Measurements from ENCODE around the gene NHLRC4.
"Not testable (repeated sequence)": the region's sequence is repeated elsewhere in the genome, so short reads cannot be mapped to it uniquely, and the experiment has no call there.

Gene NHLRC4

DNA sequence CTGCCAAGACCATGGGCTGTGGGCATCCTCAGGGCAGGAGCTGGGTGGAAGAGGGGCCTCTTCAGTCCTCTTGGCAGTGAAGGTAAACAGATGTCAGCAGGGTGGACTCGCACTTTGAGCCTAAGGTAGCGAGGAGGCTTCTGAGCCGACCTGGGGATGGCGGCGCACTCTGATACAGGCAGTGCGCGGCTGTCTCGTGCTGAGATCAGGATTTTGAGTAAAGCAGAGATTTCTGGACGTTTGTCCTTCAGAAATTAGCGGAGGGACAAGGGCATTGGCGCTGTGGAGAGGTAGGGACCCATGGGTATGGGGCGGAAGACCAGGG, 29.9 kb downstream of the NHLRC4 start:
- no peak for DNase-seq (ENCODE audit: low read depth in 3 of 3)

GRCh38 chr16:597655-598054, 30.9 kb downstream of the NHLRC4 start:
- not testable (repeated sequence) for DNase-seq (ENCODE audit: low read depth in 3 of 3)

GRCh38 chr16:598823-599739, 32.3 kb downstream of the NHLRC4 start:
- DNase-seq (ENCODE audit: low read depth in 3 of 3) = no peak

DNA sequence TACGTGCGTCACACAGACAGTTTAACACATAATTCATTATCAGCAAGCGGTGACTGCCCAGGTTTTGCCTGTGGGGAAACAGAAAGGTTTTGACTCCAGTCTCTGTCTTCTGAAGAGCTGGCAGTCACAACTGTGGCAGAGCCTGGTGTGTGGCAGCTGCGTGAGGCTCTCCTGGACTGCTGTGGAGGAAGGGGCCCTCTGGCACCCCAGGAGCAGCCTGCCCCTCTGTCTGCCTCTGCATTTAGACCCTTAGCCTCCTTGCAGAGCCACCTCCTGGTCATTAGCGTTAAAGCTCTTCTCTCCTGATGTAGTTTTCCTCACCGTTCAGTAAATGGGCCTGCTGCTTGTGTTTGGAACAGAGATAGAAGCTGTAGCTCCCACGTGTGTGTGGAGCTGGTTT, 34.0 kb downstream of the NHLRC4 start:
- no peak for DNase-seq (ENCODE audit: low read depth in 3 of 3)

DNA sequence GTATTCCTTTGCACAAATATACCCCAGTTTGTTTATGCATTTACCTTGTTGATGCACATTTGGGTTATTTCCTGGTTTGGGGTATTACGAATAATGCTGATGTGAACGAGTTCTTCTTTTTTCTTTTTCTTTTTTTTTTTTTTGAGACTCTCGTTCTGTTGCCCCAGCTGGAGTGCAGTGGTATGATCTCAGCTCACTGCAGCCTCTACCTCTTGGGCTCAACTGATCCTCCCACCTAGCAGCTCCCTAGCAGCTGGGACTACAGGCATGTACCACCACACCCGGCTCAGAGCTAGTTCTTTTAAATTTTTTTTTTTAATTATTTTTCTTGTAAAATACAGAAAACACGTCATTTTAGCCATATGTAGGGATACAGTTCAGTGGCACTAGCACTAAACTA, 37.1 kb downstream of the NHLRC4 start:
- DNase-seq (ENCODE audit: low read depth in 3 of 3) = no peak

DNA sequence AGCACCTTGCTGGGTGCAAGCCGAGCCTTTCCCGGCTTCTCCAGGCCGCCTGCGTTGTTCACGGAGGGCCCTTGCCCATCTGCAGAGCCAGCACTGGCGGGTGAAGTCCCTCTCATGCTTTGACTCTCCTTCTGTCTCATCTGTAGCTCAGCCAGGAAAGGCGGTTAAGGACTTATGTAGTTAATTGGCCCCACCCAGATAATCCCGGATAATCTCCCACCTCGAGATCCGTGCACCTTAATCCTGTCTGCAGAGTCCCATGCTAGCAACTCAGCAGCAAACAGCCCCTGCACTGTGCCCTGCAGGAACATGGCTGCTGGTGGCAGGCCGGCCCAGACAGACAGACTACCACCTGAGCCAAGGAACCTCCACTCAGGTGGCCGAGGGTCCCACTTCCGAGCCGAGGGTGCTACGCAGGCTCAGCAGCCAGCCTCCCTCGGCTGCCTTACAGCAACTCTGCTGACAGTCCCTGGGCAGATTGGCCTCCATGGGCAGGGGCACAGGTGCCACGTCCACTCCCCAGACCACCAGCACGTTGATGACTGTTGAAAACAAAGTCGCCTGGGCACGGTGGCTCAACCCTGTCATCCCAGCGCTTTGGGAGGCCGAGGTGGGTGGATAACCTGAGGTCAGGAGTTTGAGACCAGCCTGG, 40.0 kb downstream of the NHLRC4 start:
- no peak for DNase-seq (ENCODE audit: low read depth in 3 of 3)

DNA sequence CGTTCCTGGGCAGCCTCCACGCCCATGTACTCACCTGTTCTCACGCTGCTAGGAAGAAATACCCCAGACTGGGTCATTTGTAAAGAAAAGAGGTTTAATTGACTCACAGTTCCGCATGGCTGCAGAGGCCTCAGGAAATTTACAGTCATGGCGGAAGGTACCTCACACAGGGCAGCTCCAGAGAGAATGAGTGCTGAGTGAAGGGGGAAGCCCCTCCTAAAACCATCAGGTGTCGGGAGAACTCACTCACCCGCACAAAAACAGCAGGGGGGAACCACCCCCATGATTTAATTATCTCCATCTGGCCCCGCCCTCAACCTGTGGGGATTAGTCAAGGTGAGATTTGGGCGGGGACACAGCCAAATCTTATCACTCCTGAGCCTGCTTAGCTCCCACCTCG, 41.2 kb downstream of the NHLRC4 start:
- no peak for DNase-seq (ENCODE audit: low read depth in 3 of 3)

GRCh38 chr16:609316-609715, 42.5 kb downstream of the NHLRC4 start:
- no peak for DNase-seq (ENCODE audit: low read depth in 3 of 3)

GRCh38 chr16:609984-610383, 43.2 kb downstream of the NHLRC4 start:
- no peak for DNase-seq (ENCODE audit: low read depth in 3 of 3)

- peak in 2 of 3 experiments; percentile 34 to 42 for DNase-seq (ENCODE audit: low read depth in 3 of 3)
Measured at GRCh38 chr16:610513-611381, 43.9 kb downstream of the NHLRC4 start.

GRCh38 chr16:615122-615521, 48.3 kb downstream of the NHLRC4 start:
- DNase-seq (ENCODE audit: low read depth in 3 of 3) = no peak

DNA sequence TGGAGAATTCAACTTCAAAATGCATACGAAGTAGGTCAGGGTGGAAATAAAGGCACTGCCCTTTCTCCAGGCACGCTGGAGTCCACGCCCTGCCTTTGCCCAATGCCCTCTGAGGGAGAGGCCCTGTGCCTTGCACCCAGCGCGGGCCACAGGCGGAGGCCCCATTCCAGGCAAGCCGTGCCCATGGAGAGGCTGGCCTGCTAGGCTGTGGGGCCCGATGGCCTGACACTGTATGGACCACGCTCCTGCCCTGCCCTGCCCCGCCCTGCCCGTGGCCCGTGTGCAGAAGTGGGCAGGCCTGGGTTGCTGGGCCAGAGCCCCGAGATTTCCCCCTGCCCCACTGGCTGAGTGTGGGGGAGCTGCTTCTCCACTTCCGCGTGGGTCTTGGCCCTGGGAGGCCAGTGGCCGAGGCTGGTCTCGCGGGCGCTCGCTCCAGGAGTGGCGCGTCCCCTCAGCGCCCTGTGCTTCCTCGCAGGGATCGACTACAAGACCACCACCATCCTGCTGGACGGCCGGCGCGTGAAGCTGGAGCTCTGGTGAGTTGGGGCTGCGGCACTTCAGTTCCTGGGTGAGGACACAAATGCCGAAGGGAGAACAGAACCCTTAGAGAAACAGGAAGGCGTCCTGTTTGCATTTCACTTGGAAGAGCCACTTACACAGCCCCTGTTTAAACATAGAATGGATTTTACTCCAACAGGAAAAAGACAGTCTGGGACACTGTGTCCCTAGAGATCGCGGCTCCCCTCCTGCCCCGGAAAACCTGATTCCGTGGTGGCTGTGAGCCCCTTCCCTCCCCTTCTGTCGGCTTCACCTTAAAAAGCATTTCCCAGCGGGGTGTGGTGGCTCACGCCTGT, 50.2 kb downstream of the NHLRC4 start:
- DNase-seq (ENCODE audit: low read depth in 3 of 3) = no peak

DNA sequence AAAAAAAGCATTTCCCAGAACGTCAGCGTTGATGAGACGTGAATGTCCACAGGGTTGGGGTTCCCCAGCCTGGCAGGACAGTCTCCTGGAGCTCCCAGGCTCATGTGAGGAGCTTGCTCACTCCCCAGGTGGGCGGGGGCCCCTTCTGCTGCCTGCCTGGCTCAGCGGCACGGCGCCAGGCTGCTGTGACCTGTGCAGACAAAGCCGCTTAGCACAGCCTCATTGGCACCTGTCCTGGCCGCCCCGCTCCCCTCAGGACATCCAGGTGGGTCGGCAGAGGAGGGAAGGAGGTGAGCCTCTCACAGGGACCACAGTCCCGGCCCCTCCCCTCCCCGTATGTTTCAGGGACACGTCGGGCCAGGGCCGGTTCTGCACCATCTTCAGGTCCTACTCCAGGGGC, 51.0 kb downstream of the NHLRC4 start:
- no peak for DNase-seq (ENCODE audit: low read depth in 3 of 3)

Data from stimulated activated CD4-positive, alpha-beta T cell treated with anti-CD3 and anti-CD28 coated beads, TNF-alpha, amount 100 ng/mL, for 4 hours (primary cell).